ENCODE results near the gene CDH22. TPM values are rescaled to one million over a fixed set of nuclear protein-coding genes. Genes with fewer than 3 reads are reported as not detected.

CDH22 gene
- total and polyA plus RNA-seq, 11 donors, result 0.03 to 0.90 (median 0.48) TPM

- no peak for ATAC-seq
- Histone ChIP-seq H3K9me3 (no peaks in the 10 kb centered on the region), H3K36me3 (no peaks in the 10 kb centered on the region), H3K4me3 (no peak overlapping the region), H3K27me3 (peaks cover 32 to 97% (median 65%) of the 10 kb centered on the region in 9 donors), H3K4me1 (peaks cover 0 to 22% (median 8%) of the 10 kb centered on the region in 12 donors), H3K27ac (no peak overlapping the region)
- intact Hi-C loops (cut with DNase I), result loop anchor here in 5 of 10 donors (2.0 to 10.0 kb wide), 3 partner anchors 42 to 174 kb away; no protein-coding TSS in a partner anchor
- DNase-seq, result no peak
- WGBS, 4 donors, result 25 to 37% (median 28%) methylated on average over 10 of the region's 10 CpGs
- TF ChIP-seq, protein P1, sequence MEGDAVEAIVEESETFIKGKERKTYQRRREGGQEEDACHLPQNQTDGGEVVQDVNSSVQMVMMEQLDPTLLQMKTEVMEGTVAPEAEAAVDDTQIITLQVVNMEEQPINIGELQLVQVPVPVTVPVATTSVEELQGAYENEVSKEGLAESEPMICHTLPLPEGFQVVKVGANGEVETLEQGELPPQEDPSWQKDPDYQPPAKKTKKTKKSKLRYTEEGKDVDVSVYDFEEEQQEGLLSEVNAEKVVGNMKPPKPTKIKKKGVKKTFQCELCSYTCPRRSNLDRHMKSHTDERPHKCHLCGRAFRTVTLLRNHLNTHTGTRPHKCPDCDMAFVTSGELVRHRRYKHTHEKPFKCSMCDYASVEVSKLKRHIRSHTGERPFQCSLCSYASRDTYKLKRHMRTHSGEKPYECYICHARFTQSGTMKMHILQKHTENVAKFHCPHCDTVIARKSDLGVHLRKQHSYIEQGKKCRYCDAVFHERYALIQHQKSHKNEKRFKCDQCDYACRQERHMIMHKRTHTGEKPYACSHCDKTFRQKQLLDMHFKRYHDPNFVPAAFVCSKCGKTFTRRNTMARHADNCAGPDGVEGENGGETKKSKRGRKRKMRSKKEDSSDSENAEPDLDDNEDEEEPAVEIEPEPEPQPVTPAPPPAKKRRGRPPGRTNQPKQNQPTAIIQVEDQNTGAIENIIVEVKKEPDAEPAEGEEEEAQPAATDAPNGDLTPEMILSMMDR (IDR thresholded peaks at IDR 0.05), result no peak
- no peak for TF ChIP-seq POLR2A (IDR thresholded peaks at IDR 0.05)
Observed at GRCh38 chr20:46306743-46307138, 1.6 kb downstream of the CDH22 start.

GRCh38 chr20:46305973-46306360 is 2.3 kb downstream of the CDH22 start:
- intact Hi-C loops (cut with DNase I), result loop anchor here in 5 of 10 donors (2.0 to 10.0 kb wide), 3 partner anchors 43 to 174 kb away; no protein-coding TSS in a partner anchor
- ATAC-seq, result no peak
- DNase-seq, result no peak
- peaks cover 0 to 22% (median 8%) of the 10 kb centered on the region in 12 donors for H3K4me1 ChIP-seq
- no peak for TF ChIP-seq POLR2A (IDR thresholded peaks at IDR 0.05)
- TF ChIP-seq, protein P1 (IDR thresholded peaks at IDR 0.05), result no peak
- H3K9me3 ChIP-seq, result no peaks in the 10 kb centered on the region
- 57 to 73% (median 64%) methylated on average over 7 to 9 of the region's 9 CpGs for WGBS, 4 donors
- no peak overlapping the region for H3K4me3 ChIP-seq
- H3K27me3 ChIP-seq, result peaks cover 32 to 97% (median 57%) of the 10 kb centered on the region in 9 donors
- H3K27ac ChIP-seq, result peak overlapping the region in 1 of 12 donors; percentile 51
- H3K36me3 ChIP-seq, result no peaks in the 10 kb centered on the region

- peak in 3 of 4 donors; percentile 27 to 59 (median 45) for ATAC-seq
Observed at GRCh38 chr20:46305331-46305972, 2.8 kb downstream of the CDH22 start.

GRCh38 chr20:46304852-46305251 is 3.4 kb downstream of the CDH22 start:
- intact Hi-C loops (cut with DNase I), result loop anchor here in 4 of 10 donors (5.0 to 10.0 kb wide), 2 partner anchors 170 to 173 kb away; no protein-coding TSS in a partner anchor
- DNase-seq (no peak), ATAC-seq (peak; percentile 24 to 77 (median 65))
- no peaks in the 10 kb centered on the region for H3K9me3 ChIP-seq
- H3K4me3 ChIP-seq, result no peak overlapping the region
- peaks cover 32 to 97% (median 48%) of the 10 kb centered on the region in 9 donors for H3K27me3 ChIP-seq
- H3K4me1 ChIP-seq, result peaks cover 0 to 22% (median 8%) of the 10 kb centered on the region in 12 donors
- H3K27ac ChIP-seq, result peak overlapping the region in 2 of 12 donors; percentile 26 to 51
- TF ChIP-seq, protein P1 (IDR thresholded peaks at IDR 0.05), result no peak
- TF ChIP-seq POLR2A (IDR thresholded peaks at IDR 0.05), result no peak
- 43 to 56% (median 50%) methylated on average over 3 of the region's 3 CpGs for WGBS, 4 donors
- no peaks in the 10 kb centered on the region for H3K36me3 ChIP-seq

More at GRCh38 chr20:46305331-46305972, 2.8 kb downstream of the CDH22 start:
- no peak overlapping the region for H3K4me3 ChIP-seq
- no peaks in the 10 kb centered on the region for H3K36me3 ChIP-seq
- peak overlapping the region in 2 of 12 donors; percentile 26 to 51 for H3K27ac ChIP-seq
- peaks cover 32 to 97% (median 52%) of the 10 kb centered on the region in 9 donors for H3K27me3 ChIP-seq
- intact Hi-C loops (cut with DNase I), result loop anchor here in 4 of 10 donors (5.0 to 10.0 kb wide), 2 partner anchors 171 to 173 kb away; no protein-coding TSS in a partner anchor
- 21 to 28% (median 26%) methylated on average over 11 to 12 of the region's 12 CpGs for WGBS, 4 donors
- TF ChIP-seq POLR2A (IDR thresholded peaks at IDR 0.05), result no peak
- TF ChIP-seq, protein P1 (IDR thresholded peaks at IDR 0.05), result no peak
- H3K4me1 ChIP-seq, result peaks cover 0 to 22% (median 8%) of the 10 kb centered on the region in 12 donors
- peak in 1 of 5 donors; percentile 41 for DNase-seq
- H3K9me3 ChIP-seq, result no peaks in the 10 kb centered on the region
